GM12892 (cell line): ENCODE results near the gene SUSD1.
A peak's percentile ranks its signal among the peaks of the same experiment; 100 is the strongest.

Source experiments
- DNase-seq: peaks from one replicate; pipeline ENCODE4 v3.0.0; 2011; ENCODE audit not compliant: insufficient read length
- FAIRE-seq: peaks from 2 replicates; lab custom pipeline; 2011; peaks lifted over from hg19 to GRCh38; lab: Jason Lieb, UNC
- POLR2A ChIP-seq: IDR thresholded peaks from 2 replicates; pipeline ENCODE4 v1.6.1; 2011; ENCODE audit warnings: low read depth, low read length, control low read depth
- POLR2AphosphoS5 ChIP-seq: IDR thresholded peaks from 2 replicates; pipeline ENCODE4 v1.6.1; 2011; ENCODE audit warnings: low read depth, low read length, control low read depth
- TAF1 ChIP-seq: IDR thresholded peaks from 2 replicates; pipeline ENCODE4 v1.6.1; 2011; ENCODE audit warnings: low read depth, mild to moderate bottlenecking, control low read depth, low read length, borderline replicate concordance

Gene SUSD1

DNA sequence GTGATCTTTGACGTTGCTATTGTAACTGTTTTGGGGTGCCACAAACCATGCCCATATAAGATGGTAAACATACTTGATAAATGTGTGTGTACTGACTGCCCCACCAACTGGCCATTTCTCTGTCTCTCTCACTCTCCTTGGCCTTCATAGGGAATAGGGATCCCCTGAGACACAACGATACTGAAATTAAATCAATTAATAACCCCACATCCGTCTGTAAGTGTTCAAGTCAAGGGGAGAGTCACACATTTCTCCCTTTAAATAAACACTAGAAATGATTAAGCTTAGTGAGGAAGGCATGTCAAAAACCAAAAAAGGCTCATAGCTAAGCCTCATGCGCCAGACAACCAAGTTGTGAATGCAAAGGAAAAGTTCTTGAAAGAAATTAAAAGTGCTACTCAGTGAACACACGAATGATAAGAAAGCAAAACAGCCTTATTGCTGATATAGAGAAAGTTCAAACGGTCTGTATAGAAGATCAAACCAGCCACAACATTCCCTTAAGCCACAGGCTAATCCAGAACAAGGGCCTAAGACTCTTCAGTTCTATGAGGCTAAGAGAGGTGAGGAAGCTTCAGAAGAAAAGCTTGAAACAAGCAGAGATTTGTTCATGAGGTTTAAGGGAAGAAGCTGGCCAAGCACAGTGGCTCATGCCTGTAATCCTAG lies 167.4 kb downstream of the SUSD1 start:
- DNase-seq, result no peak
- FAIRE-seq, result no peak
- TF ChIP-seq POLR2A (no peak), TAF1 (no peak), POLR2AphosphoS5 (no peak)

DNA sequence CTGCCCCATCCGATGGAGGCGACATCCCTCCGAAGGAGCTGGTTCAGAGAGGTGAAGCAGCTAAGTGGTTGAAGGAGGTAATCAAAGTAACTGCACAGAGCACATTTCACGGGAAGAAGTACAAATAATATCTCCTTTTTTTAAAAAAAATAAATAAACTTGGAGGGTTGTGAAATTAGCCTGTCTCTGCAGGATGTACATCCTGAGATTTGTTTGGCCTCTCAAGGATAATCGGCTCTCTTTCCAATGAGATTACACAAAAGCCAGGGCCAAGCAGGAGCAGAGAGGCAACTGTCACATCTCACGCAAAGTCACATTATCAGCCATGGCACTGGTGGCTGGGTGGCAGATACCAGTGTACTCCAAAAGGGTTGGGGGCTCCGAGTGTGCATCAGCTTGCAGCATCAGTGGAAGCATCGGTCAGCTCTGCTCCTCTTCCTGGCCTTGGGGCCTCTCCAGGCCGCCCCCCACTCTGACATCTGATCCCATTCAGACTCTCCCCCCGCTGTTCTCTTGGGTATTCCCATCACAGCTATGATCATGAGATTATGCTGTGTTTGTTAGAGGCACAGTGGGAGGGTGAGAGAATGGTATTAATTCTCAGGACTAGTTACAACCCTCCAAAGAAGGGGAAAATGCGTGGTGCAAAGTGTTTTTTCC lies 168.6 kb downstream of the SUSD1 start:
- FAIRE-seq (no peak), DNase-seq (no peak)
- TF ChIP-seq POLR2AphosphoS5, result no peak
- no peak for TF ChIP-seq POLR2A
- no peak for TF ChIP-seq TAF1

GRCh38 chr9:112005939-112006338 lies 169.2 kb downstream of the SUSD1 start:
- no peak for FAIRE-seq
- no peak for DNase-seq
- no peak for TF ChIP-seq POLR2A

DNA sequence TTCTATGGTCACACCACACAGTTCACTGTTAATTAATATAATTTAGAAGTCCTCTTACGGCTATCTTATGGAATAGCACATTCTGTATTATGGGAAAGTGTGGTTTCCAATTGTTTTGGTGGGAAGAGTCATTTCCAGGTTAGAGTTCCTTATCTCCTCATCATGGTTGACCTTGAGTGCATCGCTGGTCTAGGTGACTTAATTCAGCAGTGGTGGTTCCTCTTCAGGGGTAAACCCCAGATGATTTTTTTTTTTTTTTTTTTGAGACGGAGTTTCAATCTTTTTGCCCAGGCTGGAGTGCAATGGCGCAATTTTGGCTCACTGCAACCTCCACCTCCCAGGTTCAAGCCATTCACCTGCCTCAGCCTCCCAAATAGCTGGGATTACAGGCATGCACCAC lies 171.6 kb downstream of the SUSD1 start:
- no peak for DNase-seq
- no peak for FAIRE-seq
- TF ChIP-seq TAF1 (no peak), POLR2AphosphoS5 (no peak), POLR2A (no peak)

DNA sequence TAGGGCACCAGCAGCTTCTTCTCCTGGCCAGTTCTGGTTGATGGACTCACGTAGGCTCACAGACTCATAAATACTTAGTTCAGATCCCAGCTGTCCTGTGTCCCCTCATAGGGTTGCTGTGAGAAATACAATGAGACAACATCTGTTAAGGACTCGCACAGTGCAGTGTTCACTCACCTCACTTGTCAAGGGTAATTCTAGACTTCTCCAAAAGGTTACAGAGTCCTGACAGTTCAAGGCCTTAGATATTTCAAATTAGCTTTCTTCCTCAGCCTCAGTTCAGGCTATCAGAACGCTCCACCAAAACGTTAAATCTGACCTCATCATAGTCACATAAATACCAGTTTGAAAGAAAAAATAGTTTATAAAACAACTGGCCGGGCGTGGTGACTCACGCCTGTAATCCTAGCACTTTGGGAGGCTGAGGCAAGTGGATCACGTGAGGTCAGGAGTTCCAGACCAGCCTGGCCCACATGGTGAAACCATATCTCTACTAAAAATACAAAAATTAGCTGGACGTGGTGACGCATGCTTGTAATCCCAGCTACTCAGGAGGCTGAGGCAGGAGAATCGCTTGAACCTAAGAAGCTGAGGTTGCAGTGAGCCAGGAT lies 172.1 kb downstream of the SUSD1 start:
- TF ChIP-seq TAF1 (no peak), POLR2A (no peak), POLR2AphosphoS5 (no peak)
- no peak for DNase-seq
- FAIRE-seq, result no peak

GRCh38 chr9:112002131-112002846 lies 172.8 kb downstream of the SUSD1 start:
- TF ChIP-seq POLR2A, result no peak
- no peak for TF ChIP-seq POLR2AphosphoS5
- TF ChIP-seq TAF1, result no peak
- FAIRE-seq (no peak), DNase-seq (no peak)

DNA sequence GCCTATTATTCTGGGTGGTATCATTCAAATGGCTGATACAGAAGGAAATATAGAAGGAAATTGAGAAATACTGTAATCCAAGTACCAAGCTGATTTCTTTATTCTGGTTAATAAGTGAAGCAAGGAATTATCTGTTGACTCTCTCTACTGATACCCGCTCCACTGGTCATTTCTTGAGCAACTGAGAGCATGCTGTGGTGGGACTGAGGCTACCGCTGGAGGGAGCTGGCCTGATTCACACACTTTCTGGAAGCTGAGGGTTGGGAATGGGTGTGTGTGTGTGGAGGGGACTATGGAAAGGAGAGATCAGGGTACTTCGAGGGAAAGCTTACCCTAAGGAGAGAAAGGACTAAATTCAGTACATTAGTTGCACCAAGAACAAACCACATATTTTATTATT lies 174.4 kb downstream of the SUSD1 start:
- DNase-seq, result no peak
- TF ChIP-seq POLR2A (no peak), TAF1 (no peak), POLR2AphosphoS5 (no peak)
- FAIRE-seq, result no peak

DNA sequence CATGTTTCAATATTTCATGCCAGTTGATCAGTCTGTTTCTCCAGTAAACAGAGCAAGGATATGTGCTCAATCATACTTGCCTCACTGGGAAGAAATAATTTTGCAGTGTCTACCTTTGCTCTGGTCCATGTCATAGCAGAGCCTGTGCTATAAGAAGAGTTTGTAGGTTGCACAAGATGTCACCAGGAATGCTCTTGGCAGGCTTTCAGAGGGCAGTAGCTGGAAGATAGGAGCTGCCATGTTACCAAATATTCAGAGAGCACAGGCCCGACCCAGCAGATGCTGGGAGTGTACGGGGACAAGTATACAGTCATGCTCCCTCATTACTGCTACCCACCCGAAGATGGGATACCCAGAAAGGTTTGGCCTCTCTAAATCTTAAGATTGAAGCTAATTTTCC lies 175.8 kb downstream of the SUSD1 start:
- TF ChIP-seq POLR2AphosphoS5, result no peak
- no peak for TF ChIP-seq POLR2A
- no peak for TF ChIP-seq TAF1
- no peak for FAIRE-seq

GRCh38 chr9:111997831-111998230 lies 177.3 kb downstream of the SUSD1 start:
- no peak for TF ChIP-seq TAF1
- no peak for TF ChIP-seq POLR2AphosphoS5
- no peak for TF ChIP-seq POLR2A
- DNase-seq (no peak), FAIRE-seq (no peak)

More for the DNA sequence above, 175.8 kb downstream of the SUSD1 start:
- DNase-seq, result no peak

GRCh38 chr9:111994831-111995458 lies 180.2 kb downstream of the SUSD1 start:
- FAIRE-seq (peak; percentile 86), DNase-seq (no peak)
- TF ChIP-seq POLR2A (no peak), TAF1 (no peak), POLR2AphosphoS5 (no peak)

GRCh38 chr9:111993319-111993718 lies 181.8 kb downstream of the SUSD1 start:
- FAIRE-seq, result no peak
- no peak for TF ChIP-seq POLR2A
- TF ChIP-seq TAF1, result no peak
- TF ChIP-seq POLR2AphosphoS5, result no peak
- DNase-seq, result no peak

- FAIRE-seq (peak; percentile 44), DNase-seq (no peak)
- TF ChIP-seq TAF1, result no peak
- no peak for TF ChIP-seq POLR2A
- no peak for TF ChIP-seq POLR2AphosphoS5
These were observed 182.6 kb downstream of the SUSD1 start for GRCh38 chr9:111992523-111992922.
